Measurements from ENCODE around the gene PARD3.
A peak's percentile ranks its signal among the peaks of the same experiment; 100 is the strongest.
"Not testable (repeated sequence)": the region's sequence is repeated elsewhere in the genome, so short reads cannot be mapped to it uniquely, and the experiment has no call there.

Gene PARD3

DNA sequence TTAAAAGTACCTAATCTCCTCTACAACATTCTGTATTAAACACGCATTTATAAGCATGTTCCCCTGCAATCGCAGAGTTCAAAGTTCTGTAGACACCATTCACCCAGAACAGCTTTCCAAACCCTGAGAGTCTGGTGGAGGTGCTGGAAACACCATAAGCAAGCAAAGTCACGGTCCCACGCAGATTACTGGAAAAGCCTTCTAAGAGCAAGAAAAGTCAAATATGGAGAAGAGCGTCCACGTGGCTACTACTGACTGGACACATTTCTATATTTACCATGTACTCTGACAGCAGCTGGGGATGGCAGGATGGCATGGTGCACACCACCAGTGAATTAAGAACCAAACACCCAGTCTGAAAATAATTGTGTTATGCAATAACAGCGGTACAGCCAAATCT is 97.7 kb downstream of the PARD3 start:
- Histone ChIP-seq H3K27ac (ENCODE audit: low read length) (no peak overlapping the region), H3K9ac (ENCODE audit: low read length in 2 of 2) (no peak overlapping the region), H3K27me3 (ENCODE audit: control insufficient read depth in 1 of 2, insufficient read depth in 2 of 2, low read length in 2 of 2) (no peaks in the 10 kb centered on the region)

DNA sequence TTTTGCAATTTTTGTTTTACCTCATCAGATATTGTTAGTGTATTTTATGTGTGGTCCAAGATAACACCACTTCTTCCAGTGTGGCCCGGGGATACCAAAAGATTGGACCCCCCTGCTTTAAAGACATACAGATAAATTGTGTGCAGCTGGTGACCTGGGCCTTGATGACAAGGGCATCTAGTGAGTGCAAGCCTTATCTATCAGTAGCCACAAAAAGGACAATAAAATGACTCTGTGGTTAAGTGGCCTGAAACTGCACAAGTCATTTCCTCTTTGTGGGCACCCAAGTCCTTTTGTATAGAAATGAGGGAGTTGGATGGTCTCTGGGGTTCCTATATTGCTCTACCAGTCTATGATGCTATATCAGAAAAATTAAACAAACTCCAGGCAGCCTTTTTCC is 98.1 kb downstream of the PARD3 start:
- Histone ChIP-seq H3K27ac (ENCODE audit: low read length) (no peak overlapping the region), H3K9ac (ENCODE audit: low read length in 2 of 2) (no peak overlapping the region), H3K27me3 (ENCODE audit: control insufficient read depth in 1 of 2, insufficient read depth in 2 of 2, low read length in 2 of 2) (no peaks in the 10 kb centered on the region), H3K4me1 (ENCODE audit: control insufficient read depth, insufficient read depth, low read length) (peaks cover 28% of the 10 kb centered on the region), H3K36me3 (ENCODE audit: control insufficient read depth in 2 of 2, insufficient read depth in 2 of 2, low read length in 2 of 2) (no peaks in the 10 kb centered on the region), H3K4me3 (ENCODE audit: low read length in 2 of 2) (no peak overlapping the region), H3K9me3 (ENCODE audit: control insufficient read depth in 2 of 2, low read length in 2 of 2) (no peaks in the 10 kb centered on the region)

More for the DNA sequence above, 97.7 kb downstream of the PARD3 start:
- Histone ChIP-seq H3K4me3 (ENCODE audit: low read length in 2 of 2) (no peak overlapping the region), H3K9me3 (ENCODE audit: control insufficient read depth in 2 of 2, low read length in 2 of 2) (no peaks in the 10 kb centered on the region), H3K4me1 (ENCODE audit: control insufficient read depth, insufficient read depth, low read length) (peaks cover 25% of the 10 kb centered on the region), H3K36me3 (ENCODE audit: control insufficient read depth in 2 of 2, insufficient read depth in 2 of 2, low read length in 2 of 2) (no peaks in the 10 kb centered on the region)

DNA sequence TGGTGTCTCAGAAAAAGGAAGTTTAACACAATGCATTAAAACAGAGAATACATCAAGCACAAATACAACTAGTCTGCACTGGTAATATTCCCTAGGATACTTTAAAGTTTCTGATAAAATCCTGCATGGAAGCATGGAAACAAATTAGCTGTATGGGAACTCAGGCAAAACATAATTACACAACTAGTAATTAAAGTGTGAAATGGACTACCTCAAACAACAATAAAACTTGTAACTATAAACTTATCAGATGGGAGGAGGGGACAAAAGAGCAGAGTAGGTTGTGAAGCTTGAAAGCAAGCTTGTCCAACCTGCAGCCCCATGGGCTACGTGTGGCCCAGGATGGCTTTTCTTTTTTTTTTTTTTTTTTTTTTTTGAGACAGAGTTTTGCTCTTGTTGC is 98.9 kb downstream of the PARD3 start:
- peaks cover 33% of the 10 kb centered on the region for H3K4me1 ChIP-seq (ENCODE audit: control insufficient read depth, insufficient read depth, low read length)

DNA sequence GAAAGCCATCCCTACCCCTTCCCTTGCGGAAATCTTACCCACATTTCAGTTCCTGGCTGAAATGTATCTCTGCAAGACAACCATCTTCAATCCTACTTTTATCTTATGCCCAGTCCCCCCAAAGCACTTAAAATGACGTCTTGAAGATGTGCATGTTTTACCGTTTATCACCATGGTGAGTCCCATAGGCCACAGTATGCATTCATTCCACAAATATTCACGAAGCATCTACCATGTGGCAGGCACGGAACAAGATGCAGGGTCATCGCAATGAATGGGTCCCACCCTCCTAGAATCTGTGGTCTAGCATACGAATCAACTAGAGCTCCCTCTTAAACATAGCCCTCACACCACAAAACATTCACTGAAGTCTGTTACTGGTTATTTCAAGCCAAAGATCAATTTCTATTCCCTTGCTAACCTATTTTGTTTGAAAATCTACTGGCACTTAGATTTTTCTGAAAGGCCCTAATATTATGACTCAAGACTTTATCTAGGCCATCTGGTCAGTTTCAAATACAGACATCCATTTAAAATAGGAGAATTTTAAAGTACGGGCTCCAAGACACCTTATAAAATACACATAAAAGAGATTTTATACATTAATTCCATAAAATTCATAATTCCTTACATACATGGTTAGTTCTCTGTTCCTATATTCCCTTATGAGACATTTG is 99.4 kb downstream of the PARD3 start:
- peak overlapping the region; percentile 18 for H3K27ac ChIP-seq (ENCODE audit: low read length)
- no peaks in the 10 kb centered on the region for H3K36me3 ChIP-seq (ENCODE audit: control insufficient read depth in 2 of 2, insufficient read depth in 2 of 2, low read length in 2 of 2)
- no peak overlapping the region for H3K9ac ChIP-seq (ENCODE audit: low read length in 2 of 2)

More for the DNA sequence above, 98.9 kb downstream of the PARD3 start:
- no peaks in the 10 kb centered on the region for H3K27me3 ChIP-seq (ENCODE audit: control insufficient read depth in 1 of 2, insufficient read depth in 2 of 2, low read length in 2 of 2)
- H3K9ac ChIP-seq (ENCODE audit: low read length in 2 of 2), result no peak overlapping the region
- H3K27ac ChIP-seq (ENCODE audit: low read length), result no peak overlapping the region
- H3K4me3 ChIP-seq (ENCODE audit: low read length in 2 of 2), result no peak overlapping the region
- H3K9me3 ChIP-seq (ENCODE audit: control insufficient read depth in 2 of 2, low read length in 2 of 2), result no peaks in the 10 kb centered on the region
- no peaks in the 10 kb centered on the region for H3K36me3 ChIP-seq (ENCODE audit: control insufficient read depth in 2 of 2, insufficient read depth in 2 of 2, low read length in 2 of 2)

DNA sequence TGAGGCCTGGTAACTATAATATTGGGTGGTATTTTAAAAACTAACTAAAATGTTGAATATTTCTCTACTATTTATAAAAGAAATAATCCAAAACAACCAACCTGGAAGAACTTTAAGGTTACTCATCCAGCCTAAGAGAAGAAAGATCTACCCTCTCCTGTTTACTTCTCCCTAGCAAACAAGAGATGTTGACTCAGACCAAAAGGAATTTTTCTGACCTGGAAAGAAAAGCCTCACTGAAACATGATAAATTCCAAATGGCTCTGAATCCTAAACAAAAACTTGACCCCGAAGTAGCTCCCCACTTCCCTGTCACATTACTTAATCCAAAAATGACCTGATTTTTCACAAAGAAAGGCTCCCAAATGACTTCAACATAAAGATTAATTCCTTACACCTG is 101.2 kb downstream of the PARD3 start:
- Histone ChIP-seq H3K9ac (ENCODE audit: low read length in 2 of 2) (no peak overlapping the region), H3K27me3 (ENCODE audit: control insufficient read depth in 1 of 2, insufficient read depth in 2 of 2, low read length in 2 of 2) (no peaks in the 10 kb centered on the region), H3K4me3 (ENCODE audit: low read length in 2 of 2) (no peak overlapping the region), H3K4me1 (ENCODE audit: control insufficient read depth, insufficient read depth, low read length) (peaks cover 37% of the 10 kb centered on the region), H3K27ac (ENCODE audit: low read length) (no peak overlapping the region), H3K9me3 (ENCODE audit: control insufficient read depth in 2 of 2, low read length in 2 of 2) (no peaks in the 10 kb centered on the region), H3K36me3 (ENCODE audit: control insufficient read depth in 2 of 2, insufficient read depth in 2 of 2, low read length in 2 of 2) (no peaks in the 10 kb centered on the region)

More for the DNA sequence above, 99.4 kb downstream of the PARD3 start:
- no peaks in the 10 kb centered on the region for H3K9me3 ChIP-seq (ENCODE audit: control insufficient read depth in 2 of 2, low read length in 2 of 2)
- H3K27me3 ChIP-seq (ENCODE audit: control insufficient read depth in 1 of 2, insufficient read depth in 2 of 2, low read length in 2 of 2), result no peaks in the 10 kb centered on the region
- peaks cover 35% of the 10 kb centered on the region for H3K4me1 ChIP-seq (ENCODE audit: control insufficient read depth, insufficient read depth, low read length)
- peak overlapping the region in 1 of 2 donors; percentile 1 for H3K4me3 ChIP-seq (ENCODE audit: low read length in 2 of 2)

DNA sequence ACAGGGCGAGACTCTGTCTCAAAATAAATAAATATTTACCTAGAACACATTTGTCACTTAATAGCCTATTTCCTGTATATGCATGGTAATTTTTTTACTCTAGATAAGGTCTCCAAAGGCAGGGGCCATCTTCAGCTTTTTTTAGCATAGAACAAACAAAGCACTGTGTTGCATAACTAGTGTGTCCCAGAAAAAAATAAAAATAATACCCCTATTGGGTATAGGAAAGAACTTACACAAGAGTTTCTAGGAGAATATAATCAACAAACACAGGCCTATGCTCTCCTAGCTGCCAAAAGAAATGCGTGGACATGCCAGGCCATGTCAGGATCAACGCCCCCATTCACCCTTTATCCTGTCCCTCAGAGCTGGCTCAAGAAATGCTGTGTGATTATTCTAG is 103.6 kb downstream of the PARD3 start:
- H3K4me1 ChIP-seq (ENCODE audit: control insufficient read depth, insufficient read depth, low read length), result peaks cover 34% of the 10 kb centered on the region
- no peaks in the 10 kb centered on the region for H3K9me3 ChIP-seq (ENCODE audit: control insufficient read depth in 2 of 2, low read length in 2 of 2)
- H3K4me3 ChIP-seq (ENCODE audit: low read length in 2 of 2), result peak overlapping the region in 1 of 2 donors; percentile 9
- no peaks in the 10 kb centered on the region for H3K36me3 ChIP-seq (ENCODE audit: control insufficient read depth in 2 of 2, insufficient read depth in 2 of 2, low read length in 2 of 2)
- H3K27ac ChIP-seq (ENCODE audit: low read length), result no peak overlapping the region
- no peak overlapping the region for H3K9ac ChIP-seq (ENCODE audit: low read length in 2 of 2)
- H3K27me3 ChIP-seq (ENCODE audit: control insufficient read depth in 1 of 2, insufficient read depth in 2 of 2, low read length in 2 of 2), result no peaks in the 10 kb centered on the region

DNA sequence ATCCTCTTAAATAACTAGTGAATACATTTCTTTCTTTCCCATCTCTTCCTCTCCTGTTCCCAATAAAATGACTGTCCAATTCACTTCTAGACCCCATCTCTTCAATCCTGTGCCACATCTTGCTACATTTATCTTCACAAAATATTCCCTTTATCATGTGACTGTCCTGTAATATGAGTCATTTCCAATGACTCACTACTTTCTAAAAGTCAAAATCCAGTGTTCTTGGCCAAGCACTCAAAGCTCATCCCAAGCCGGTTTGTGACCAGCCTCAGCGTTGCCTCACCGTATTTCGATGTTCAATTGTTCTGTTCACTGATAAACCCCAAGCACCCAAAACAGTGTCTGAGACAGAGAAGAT is 104.7 kb downstream of the PARD3 start:
- no peak overlapping the region for H3K4me3 ChIP-seq (ENCODE audit: low read length in 2 of 2)
- no peaks in the 10 kb centered on the region for H3K9me3 ChIP-seq (ENCODE audit: control insufficient read depth in 2 of 2, low read length in 2 of 2)
- peaks cover 39% of the 10 kb centered on the region for H3K4me1 ChIP-seq (ENCODE audit: control insufficient read depth, insufficient read depth, low read length)
- no peaks in the 10 kb centered on the region for H3K36me3 ChIP-seq (ENCODE audit: control insufficient read depth in 2 of 2, insufficient read depth in 2 of 2, low read length in 2 of 2)
- H3K9ac ChIP-seq (ENCODE audit: low read length in 2 of 2), result no peak overlapping the region
- H3K27me3 ChIP-seq (ENCODE audit: control insufficient read depth in 1 of 2, insufficient read depth in 2 of 2, low read length in 2 of 2), result no peaks in the 10 kb centered on the region
- no peak overlapping the region for H3K27ac ChIP-seq (ENCODE audit: low read length)

DNA sequence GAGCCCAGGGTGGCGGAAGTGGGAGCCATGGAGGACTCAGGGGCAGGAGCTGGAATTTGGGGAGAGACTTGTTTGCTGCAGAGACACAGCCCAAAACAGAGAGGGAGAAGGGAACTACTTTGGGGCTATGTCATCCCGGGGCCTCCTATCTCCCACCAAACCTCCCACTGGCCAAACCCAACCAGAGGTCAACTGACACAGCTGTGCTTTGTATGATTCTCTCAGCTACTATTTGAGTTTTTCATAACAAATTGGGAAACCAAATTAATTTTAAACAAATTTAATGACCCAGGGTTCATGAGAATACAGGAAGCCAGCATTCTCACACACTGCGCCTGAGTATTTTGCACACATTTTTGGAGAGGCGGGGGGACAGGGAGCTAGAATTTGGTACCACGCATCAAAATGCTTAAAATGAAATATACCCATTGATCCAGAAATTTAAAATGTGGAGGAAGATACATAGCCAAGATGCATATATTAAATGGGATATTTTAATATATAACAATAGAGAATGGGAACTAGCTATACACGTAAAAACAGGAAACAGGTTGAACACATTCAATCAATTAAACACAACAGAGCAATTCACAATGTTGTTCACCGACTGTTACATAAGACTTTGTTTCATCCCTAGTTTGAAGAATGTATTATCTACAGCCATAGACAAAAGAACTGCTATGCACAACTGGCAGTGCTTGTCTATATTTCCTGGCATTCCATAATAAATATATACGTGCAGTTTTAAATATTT is 105.3 kb downstream of the PARD3 start:
- Histone ChIP-seq H3K9me3 (ENCODE audit: control insufficient read depth in 2 of 2, low read length in 2 of 2) (no peaks in the 10 kb centered on the region), H3K36me3 (ENCODE audit: control insufficient read depth in 2 of 2, insufficient read depth in 2 of 2, low read length in 2 of 2) (no peaks in the 10 kb centered on the region), H3K4me1 (ENCODE audit: control insufficient read depth, insufficient read depth, low read length) (peaks cover 38% of the 10 kb centered on the region), H3K27ac (ENCODE audit: low read length) (no peak overlapping the region), H3K9ac (ENCODE audit: low read length in 2 of 2) (no peak overlapping the region), H3K4me3 (ENCODE audit: low read length in 2 of 2) (no peak overlapping the region), H3K27me3 (ENCODE audit: control insufficient read depth in 1 of 2, insufficient read depth in 2 of 2, low read length in 2 of 2) (no peaks in the 10 kb centered on the region)

DNA sequence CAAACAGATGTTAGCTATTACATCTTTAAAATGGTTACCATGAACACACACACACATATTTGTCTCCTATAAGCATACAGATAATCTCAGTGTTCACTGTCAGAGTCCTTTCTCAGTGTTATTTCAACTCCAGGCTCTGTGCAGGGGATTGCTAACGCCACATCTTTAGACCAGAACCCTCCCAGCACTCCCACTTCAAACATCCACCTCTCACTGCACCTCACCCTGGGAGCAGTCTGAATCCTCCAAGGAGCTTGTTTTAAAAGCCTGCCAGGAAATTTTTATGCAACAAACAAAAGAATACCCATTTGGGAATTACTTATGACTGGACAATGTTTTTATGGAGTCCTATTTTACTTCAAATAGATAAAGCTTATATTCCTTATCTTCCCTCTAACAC is 107.4 kb downstream of the PARD3 start:
- Histone ChIP-seq H3K4me3 (ENCODE audit: low read length in 2 of 2) (no peak overlapping the region), H3K9ac (ENCODE audit: low read length in 2 of 2) (no peak overlapping the region), H3K4me1 (ENCODE audit: control insufficient read depth, insufficient read depth, low read length) (peaks cover 30% of the 10 kb centered on the region), H3K27me3 (ENCODE audit: control insufficient read depth in 1 of 2, insufficient read depth in 2 of 2, low read length in 2 of 2) (no peaks in the 10 kb centered on the region), H3K9me3 (ENCODE audit: control insufficient read depth in 2 of 2, low read length in 2 of 2) (no peaks in the 10 kb centered on the region), H3K36me3 (ENCODE audit: control insufficient read depth in 2 of 2, insufficient read depth in 2 of 2, low read length in 2 of 2) (no peaks in the 10 kb centered on the region), H3K27ac (ENCODE audit: low read length) (no peak overlapping the region)

DNA sequence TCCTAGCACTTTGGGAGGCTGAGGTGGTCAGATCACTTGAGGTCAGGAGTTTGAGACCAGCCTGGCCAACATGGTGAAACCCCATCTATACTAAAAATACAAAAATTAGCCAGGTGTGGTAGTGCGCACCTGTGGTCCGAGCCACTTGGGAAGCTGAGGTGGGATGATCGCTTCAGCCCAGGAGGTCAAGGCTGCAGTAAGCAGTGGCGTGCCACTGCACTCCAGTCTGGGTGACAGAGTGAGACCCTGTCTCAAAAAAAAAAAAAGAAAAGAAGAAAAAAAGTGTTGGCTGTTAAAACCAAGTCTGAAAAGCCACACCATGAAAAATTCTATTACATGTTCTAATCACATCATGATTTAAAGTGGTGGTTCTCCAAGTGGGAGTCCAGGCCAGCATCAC is 108.1 kb downstream of the PARD3 start:
- H3K9ac ChIP-seq (ENCODE audit: low read length in 2 of 2); H3K4me3 ChIP-seq (ENCODE audit: low read length in 2 of 2); H3K27ac ChIP-seq (ENCODE audit: low read length); H3K9me3 ChIP-seq (ENCODE audit: control insufficient read depth in 2 of 2, low read length in 2 of 2); H3K36me3 ChIP-seq (ENCODE audit: control insufficient read depth in 2 of 2, insufficient read depth in 2 of 2, low read length in 2 of 2); H3K27me3 ChIP-seq (ENCODE audit: control insufficient read depth in 1 of 2, insufficient read depth in 2 of 2, low read length in 2 of 2): not testable (repeated sequence)
- peaks cover 34% of the 10 kb centered on the region for H3K4me1 ChIP-seq (ENCODE audit: control insufficient read depth, insufficient read depth, low read length)

DNA sequence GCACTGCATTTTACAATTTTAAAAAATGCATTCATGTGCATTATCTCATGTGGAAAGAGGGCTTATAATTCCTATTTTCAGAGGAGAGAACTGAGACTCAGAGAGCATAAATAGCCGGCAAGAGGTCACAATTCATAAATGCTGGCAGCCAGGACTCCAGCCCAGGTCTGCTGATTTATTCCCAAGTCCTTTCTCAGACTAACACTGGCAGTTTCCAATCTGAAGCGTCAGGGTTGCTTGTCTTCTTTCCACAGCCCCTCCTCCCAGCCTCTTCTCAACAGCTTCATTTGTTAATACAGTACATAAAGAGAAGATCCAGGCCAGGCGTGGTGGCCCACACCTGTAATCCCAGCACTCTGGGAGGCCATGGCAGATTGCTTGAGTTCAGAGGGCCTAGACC is 108.9 kb downstream of the PARD3 start:
- Histone ChIP-seq H3K36me3 (ENCODE audit: control insufficient read depth in 2 of 2, insufficient read depth in 2 of 2, low read length in 2 of 2) (no peaks in the 10 kb centered on the region), H3K4me1 (ENCODE audit: control insufficient read depth, insufficient read depth, low read length) (peaks cover 31% of the 10 kb centered on the region), H3K9me3 (ENCODE audit: control insufficient read depth in 2 of 2, low read length in 2 of 2) (no peaks in the 10 kb centered on the region), H3K9ac (ENCODE audit: low read length in 2 of 2) (no peak overlapping the region), H3K27ac (ENCODE audit: low read length) (peak overlapping the region; percentile 31), H3K4me3 (ENCODE audit: low read length in 2 of 2) (no peak overlapping the region), H3K27me3 (ENCODE audit: control insufficient read depth in 1 of 2, insufficient read depth in 2 of 2, low read length in 2 of 2) (no peaks in the 10 kb centered on the region)

Measured in stomach smooth muscle (tissue), 2 donors.